ENCODE results near the gene ARL15. TPM values are rescaled to one million over a fixed set of nuclear protein-coding genes. Genes with fewer than 3 reads are reported as not detected.

Gene ARL15
- total RNA-seq, 1 experiment from 2014 or later = 13.0 TPM

GRCh38 chr5:54243483-54244080, 66.8 kb downstream of the ARL15 start:
- no peak overlapping the region for H2BK12ac ChIP-seq (ENCODE audit: insufficient read length, low read depth, low read length)
- DNase-seq = no peak
- no peak overlapping the region for H3K4ac ChIP-seq (ENCODE audit: low read depth, low read length)
- no peak overlapping the region for H2BK20ac ChIP-seq (ENCODE audit: low read depth, low read length, poor library complexity, severe bottlenecking)
- no peak overlapping the region for H3K23ac ChIP-seq (ENCODE audit: insufficient read length, low read depth, low read length)
- Mint-ChIP-seq H3K27ac (no peak overlapping the region), H3K4me3 (no peak overlapping the region), H3K4me1 (no peaks in the 10 kb centered on the region), H3K9me3 (no peaks in the 10 kb centered on the region), H3K36me3 (ENCODE audit: insufficient read depth in 1 of 3, low read depth in 3 of 3) (no peaks in the 10 kb centered on the region), H3K27me3 (ENCODE audit: low read depth) (no peaks in the 10 kb centered on the region)
- no CpG with 5 or more reads among the region's 4 CpGs for WGBS (ENCODE audit: extremely low coverage, insufficient read length, low lambda C conversion rate)
- peak; percentile 90 for TF ChIP-seq CTCF (conservative IDR thresholded peaks at IDR 0.05)
- no peaks in the 10 kb centered on the region for H3K23me2 ChIP-seq (ENCODE audit: insufficient read length, low read depth, low read length, poor library complexity, severe bottlenecking)
- H4K8ac ChIP-seq (replicated peaks; ENCODE audit: insufficient read length, low read depth, low read length) = no peak overlapping the region
- no peak overlapping the region for H4K91ac ChIP-seq (ENCODE audit: insufficient read length, low read depth, low read length)
- no peak overlapping the region for H3K4me2 ChIP-seq (ENCODE audit: insufficient read depth, insufficient read length, low read length)
- H3K9ac ChIP-seq (ENCODE audit: extremely low read depth, insufficient read length, low read length) = no peak overlapping the region
- H2AFZ ChIP-seq (ENCODE audit: low read length) = no peak overlapping the region
- no peak overlapping the region for H3K27ac ChIP-seq (ENCODE audit: insufficient read length, low read depth, low read length)
- no peak overlapping the region for H2BK5ac ChIP-seq (ENCODE audit: insufficient read length, low read length)
- no peaks in the 10 kb centered on the region for H4K20me1 ChIP-seq (ENCODE audit: control insufficient read depth, insufficient read depth, insufficient read length)
- H3K4me1 ChIP-seq (ENCODE audit: insufficient read depth, low read length) = no peaks in the 10 kb centered on the region
- no peaks in the 10 kb centered on the region for H3K27me3 ChIP-seq (ENCODE audit: insufficient read depth, low read length)
- no peak overlapping the region for H2AK5ac ChIP-seq (ENCODE audit: insufficient read length, low read length)
- H3K56ac ChIP-seq (ENCODE audit: insufficient read length, low read depth, low read length) = no peak overlapping the region
- no peak overlapping the region for H3K18ac ChIP-seq (ENCODE audit: insufficient read length, low read depth, low read length)
- H2BK15ac ChIP-seq (ENCODE audit: low read depth, low read length) = no peak overlapping the region
- no peak overlapping the region for H3T11ph ChIP-seq (ENCODE audit: low read length)
- no peaks in the 10 kb centered on the region for H3K79me1 ChIP-seq (ENCODE audit: insufficient read depth, low read depth, low read length, poor library complexity, severe bottlenecking)
- H4K5ac ChIP-seq (ENCODE audit: insufficient read length, low read depth, low read length) = no peak overlapping the region
- no peak overlapping the region for H2BK120ac ChIP-seq (ENCODE audit: low read depth, low read length, poor library complexity, severe bottlenecking)
- H3K9me3 ChIP-seq (ENCODE audit: control insufficient read depth, low read depth, low read length) = no peaks in the 10 kb centered on the region
- no peak overlapping the region for H3K14ac ChIP-seq (ENCODE audit: insufficient read depth, low read length)
- no peaks in the 10 kb centered on the region; the same call in 1 of the 2 replicates for H3K79me2 ChIP-seq (ENCODE audit: insufficient read depth, low read length)
